ENCODE data around the gene HTR2C.

- TF ChIP-seq EZH2 (IDR thresholded peaks at IDR 0.05; ENCODE audit: low read depth, unreplicated experiment) (no peak), CTCF (conservative IDR thresholded peaks at IDR 0.05; ENCODE audit: low read depth in 2 of 2) (no peak), REST (IDR thresholded peaks at IDR 0.05; ENCODE audit: unreplicated experiment) (no peak), JUNB (IDR thresholded peaks at IDR 0.05; ENCODE audit: unreplicated experiment) (no peak), POLR2AphosphoS5 (IDR thresholded peaks at IDR 0.05; ENCODE audit: low read depth) (no peak), CREB1 (CRISPR knock-in tag; IDR thresholded peaks at IDR 0.05; ENCODE audit: low read depth) (no peak), EZH2phosphoT487 (IDR thresholded peaks at IDR 0.05; ENCODE audit: unreplicated experiment) (no peak), ETS1 (IDR thresholded peaks at IDR 0.05) (no peak), ZNF331 (CRISPR knock-in tag; IDR thresholded peaks at IDR 0.05; ENCODE audit: low read depth) (no peak), NANOG (IDR thresholded peaks at IDR 0.05; ENCODE audit: borderline replicate concordance) (no peak)
Observed at GRCh38 chrX:114591121-114591520, 7.2 kb downstream of the HTR2C start.
